Epidermal melanocyte (primary cell): Measurements from ENCODE around the gene CDH23.
"Not testable (repeated sequence)": the region's sequence is repeated elsewhere in the genome, so short reads cannot be mapped to it uniquely, and the experiment has no call there.

Experiments used
- DNase-seq: peaks from one replicate; pipeline ENCODE4 v3.0.0; 2011; ENCODE audit warnings: low spot score; ENCODE audit not compliant: insufficient read length

CDH23 gene

DNA sequence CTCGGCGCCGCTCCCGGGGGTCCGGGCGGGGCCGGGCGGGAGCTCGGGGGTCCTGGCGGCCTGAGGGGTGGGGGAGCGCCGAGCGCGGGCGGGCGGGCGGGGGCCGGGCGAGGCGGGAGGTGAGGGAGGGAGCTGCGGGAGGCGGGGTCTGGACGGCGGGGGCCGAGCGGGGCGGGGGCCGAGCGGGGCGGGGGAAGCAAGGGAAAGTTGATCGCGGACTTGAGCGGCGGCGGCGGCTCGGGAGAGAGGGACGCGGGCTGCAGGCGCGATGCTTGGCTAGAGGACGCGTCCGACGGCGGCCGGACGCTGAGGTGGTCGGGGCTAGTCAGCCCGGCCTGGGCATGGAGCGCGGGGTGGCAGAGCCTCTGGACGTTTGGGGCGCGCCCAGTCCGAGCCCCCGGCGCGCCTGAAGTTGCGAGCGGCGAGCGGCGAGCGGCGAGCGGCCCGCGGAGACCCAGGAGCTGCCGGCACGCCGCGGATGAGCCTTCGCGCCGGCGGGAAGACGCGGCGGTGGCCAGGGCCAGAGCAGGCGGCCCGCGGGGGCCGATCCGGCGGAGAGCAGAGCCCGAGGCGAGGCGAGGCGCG, at the start of gene CDH23:
Gene CDH23 (plus strand): TSS at position 210 of the 585 bp plus-strand sequence. CDS start 42,912 bp downstream, outside the sequence.
- no peak for DNase-seq

DNA sequence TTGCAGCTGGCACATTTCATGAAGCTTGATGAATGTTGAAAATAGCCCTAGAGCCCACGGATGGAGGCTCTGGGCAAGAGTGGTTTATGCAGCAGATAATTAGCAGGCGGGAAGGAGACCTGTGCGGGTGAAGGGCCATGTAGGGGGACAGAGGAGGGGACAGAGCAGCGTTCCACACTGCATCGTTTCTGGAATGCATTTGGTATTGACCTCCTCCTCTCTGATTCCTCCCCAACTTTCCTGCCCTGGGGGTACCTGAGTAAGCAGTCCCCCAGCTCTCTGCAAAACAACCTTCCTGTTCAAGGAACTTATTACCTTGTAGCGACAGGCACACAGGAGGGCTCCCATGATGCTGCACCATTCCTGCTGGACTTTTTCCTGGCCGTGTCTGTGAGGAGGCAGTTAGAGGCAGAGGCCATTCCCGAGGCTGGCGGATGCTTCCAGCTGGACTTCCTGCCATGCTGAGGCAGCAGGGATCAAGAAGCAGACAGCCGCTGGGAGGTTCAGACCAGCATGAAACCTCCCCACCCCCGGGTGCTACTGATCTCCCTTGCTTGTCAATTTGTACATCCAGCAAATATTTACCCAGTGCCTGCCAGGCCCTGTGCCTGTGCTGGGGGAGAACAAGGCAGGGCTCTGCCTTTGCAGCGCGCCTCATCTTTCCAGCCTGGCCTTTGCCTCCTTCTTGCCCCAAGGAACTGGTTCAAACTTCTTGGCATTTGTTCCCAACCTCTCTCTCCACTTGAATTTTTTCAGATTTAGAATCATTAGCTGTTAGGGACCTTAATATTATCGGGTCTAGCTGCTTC, 48.9 kb upstream of the CDH23 start:
- DNase-seq: no peak

DNA sequence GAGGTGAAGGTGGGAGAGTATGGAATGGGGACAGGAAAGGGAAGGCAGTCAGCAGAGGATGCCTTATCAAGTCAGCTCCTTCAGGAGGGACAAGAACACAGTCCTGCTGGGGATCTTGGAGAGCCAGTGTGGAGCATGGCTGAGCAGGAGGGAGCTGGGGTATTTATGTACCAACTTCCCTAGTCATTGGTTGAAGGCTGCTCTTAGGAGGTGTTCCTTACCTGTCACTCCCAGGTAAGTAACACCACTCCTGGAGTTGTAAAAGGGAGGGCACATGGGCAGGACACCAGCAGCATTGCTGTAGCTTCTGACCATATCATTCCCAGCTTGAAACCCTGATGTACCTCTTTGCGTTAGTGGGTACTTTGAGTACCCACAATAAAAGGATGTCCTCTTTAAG, 47.9 kb upstream of the CDH23 start:
- no peak for DNase-seq

DNA sequence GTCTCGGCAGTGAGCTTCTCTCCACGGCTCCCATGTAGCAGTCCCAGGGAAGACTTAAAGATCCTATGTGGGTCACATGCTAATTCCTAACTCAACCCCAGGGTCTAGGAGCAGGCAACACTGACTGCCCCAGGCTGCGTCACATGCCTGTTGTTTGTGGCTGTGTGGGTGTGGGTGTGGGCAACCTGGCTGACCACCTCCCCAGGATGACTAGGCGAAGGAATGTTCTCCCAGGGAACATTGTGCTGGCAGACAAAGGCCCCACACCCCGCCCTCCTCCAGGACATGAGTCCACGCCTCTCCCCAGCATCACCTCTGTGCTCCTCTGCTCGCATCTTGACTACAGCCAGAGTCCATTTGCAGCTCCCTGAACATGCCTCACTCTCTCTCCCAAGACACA, 47.3 kb upstream of the CDH23 start:
- DNase-seq: no peak

DNA sequence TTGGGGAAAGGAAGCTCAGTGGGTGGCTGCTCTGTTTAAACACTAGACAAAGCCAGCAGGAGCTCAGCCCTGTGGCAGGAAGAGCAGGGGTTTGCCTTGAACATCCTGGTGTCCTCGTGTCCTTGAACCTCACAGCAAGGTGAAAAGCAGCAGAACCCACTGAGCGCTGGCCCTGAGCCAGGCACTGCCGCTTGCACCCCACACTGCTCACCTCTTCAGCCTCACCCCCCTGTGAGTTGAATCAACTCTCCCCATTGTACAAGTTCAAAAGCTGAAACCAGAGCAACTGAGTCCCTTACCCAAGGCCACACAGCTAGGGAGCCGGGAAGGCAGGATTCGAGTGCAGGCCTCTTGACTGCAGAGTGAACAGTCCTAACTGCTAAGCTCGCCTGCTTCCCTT, 45.6 kb upstream of the CDH23 start:
- DNase-seq: no peak

DNA sequence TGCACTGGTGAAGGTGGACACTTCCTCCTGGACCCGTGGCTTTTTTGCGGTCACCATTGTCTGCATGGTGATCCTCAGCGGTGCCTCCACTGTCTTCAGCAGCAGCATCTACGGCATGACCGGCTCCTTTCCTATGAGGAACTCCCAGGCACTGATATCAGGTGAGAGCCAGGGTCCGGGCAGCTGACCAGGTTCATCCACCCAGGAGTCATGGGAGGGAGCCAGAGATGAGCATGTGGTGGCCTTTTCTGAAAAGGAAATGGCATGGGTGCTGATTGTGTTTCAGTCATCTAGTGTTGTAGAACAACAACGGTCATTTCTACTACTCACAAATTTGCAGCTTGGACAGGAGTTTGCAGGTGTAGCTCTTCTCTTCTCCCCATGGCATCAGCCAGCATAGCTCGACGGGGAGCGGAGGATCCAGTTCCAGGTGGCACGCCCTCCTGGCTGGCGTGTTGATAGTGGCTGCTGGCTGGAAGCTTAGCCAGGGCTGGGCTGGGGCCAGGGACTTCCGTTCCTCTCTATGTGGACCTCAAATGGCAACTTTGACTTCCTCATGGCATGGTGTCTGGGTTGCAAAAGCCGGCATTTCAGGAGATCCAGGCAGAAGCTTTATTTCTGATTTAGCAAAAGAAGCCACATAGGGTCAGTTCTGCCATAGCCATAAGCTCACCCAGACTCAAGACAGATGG, 44.9 kb upstream of the CDH23 start:
- DNase-seq: no peak

DNA sequence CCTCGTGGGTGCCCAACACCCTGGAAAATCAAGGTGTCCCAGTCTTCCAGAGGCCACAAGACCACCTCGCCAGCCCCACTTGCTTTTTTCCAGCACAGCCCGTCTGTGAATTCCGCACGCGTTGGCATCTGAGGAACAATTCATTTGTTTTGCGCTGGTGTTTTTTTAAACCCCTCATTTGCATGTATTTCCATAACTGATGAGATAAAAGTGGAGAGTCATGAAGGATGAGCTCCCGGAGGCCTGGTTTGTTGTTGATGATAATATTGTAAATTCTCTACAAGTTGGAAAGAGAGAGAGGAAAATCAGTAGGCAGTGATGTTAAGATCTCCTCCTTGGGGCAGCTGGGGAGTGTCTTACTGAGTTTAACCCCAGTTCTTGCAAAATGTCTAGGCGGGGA, 43.1 kb upstream of the CDH23 start:
- DNase-seq: no peak

DNA sequence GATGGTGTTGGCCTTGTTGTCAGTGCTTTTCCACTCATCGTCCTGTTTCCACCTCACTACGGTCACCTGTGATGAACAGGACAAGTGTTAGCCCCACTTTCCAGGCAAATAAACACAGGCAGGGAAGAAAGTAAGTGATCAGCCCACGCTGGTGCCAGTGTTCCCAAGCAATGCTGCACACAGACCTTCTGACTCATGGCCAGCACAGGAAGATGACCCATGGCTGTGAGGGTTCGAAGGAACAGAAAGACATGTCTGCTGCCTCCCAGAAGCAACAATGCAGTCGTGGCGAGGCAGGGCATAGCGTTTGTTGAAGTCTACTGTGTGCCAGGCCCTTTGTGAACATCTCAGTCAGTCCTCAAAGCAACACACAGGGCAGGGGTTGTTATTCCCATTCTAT, 41.9 kb upstream of the CDH23 start:
- DNase-seq: no peak

DNA sequence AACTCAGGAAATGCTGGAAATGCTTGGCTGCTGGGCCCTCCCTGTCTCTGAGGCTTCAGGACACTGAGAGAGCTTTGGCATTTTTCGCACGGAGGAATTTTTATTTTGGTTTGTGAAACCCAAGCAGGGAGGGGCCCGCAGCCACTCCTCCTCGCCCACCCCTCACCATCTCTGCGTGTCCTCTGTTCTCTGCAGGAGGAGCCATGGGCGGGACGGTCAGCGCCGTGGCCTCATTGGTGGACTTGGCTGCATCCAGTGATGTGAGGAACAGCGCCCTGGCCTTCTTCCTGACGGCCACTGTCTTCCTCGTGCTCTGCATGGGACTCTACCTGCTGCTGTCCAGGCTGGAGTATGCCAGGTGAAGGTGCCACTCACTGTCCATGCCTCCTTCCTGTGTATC, 40.8 kb upstream of the CDH23 start:
- DNase-seq: no peak

DNA sequence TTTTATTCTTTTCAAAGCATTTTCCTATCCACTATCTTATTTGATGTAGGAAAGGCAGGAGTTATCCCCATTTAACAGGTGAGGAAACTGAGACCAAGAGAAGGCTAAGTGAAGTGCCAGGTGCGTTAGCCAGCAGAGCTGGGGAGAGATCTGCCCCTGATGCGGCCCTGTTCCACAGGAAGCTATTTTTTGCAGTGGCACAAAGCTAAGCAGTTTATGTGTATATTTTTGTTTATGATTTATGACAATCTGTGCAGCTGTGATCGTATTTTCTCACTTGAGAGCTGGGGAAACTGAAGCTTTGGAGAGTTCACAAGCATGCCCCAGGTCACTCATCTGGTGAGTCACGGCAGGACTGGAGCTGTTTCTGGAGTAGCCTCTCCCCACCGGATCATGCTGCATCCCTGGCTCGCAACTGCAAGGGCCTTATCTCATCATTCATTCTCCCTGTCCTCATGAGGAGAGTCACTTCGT, 38.9 kb upstream of the CDH23 start:
- no peak for DNase-seq

DNA sequence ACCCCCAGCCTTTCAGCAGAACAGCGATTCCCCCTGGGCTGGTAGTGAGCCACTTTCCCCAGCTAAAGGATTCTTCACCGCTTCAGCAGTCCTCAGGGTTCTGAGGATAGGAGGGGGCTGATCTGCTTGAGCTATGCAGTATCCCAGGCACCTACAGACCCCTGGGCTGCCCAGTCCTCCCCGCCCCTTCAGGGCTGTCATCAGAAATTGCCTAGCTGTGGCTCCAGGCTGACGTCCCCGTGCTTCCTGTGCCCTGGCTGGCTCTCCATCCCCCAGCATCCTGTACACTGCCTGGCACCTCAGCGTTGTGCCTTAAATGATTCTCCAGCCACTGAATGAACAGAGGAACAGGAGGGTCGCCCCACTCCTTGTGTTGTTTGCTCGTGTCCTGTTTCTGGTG, 38.4 kb upstream of the CDH23 start:
- no peak for DNase-seq

DNA sequence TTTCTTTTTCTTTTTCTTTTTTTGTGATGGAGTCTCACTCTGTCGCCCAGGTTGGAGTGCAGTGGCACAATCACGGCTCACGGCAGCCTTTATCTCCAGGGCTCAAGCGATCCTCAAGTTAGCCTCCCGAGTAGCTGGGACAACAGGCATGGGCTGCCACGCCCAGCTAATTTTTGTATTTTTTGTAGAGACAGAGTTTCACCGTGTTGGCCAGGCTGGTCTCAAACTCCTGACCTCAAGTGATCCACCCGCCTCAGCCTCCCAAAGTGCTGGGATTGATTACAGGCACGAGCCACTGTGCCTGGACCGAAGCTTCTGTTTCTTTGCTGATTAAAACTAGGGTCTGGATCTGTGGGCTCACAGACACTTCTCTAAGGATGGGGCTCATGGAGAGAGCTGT, 37.8 kb upstream of the CDH23 start:
- not testable (repeated sequence) for DNase-seq

DNA sequence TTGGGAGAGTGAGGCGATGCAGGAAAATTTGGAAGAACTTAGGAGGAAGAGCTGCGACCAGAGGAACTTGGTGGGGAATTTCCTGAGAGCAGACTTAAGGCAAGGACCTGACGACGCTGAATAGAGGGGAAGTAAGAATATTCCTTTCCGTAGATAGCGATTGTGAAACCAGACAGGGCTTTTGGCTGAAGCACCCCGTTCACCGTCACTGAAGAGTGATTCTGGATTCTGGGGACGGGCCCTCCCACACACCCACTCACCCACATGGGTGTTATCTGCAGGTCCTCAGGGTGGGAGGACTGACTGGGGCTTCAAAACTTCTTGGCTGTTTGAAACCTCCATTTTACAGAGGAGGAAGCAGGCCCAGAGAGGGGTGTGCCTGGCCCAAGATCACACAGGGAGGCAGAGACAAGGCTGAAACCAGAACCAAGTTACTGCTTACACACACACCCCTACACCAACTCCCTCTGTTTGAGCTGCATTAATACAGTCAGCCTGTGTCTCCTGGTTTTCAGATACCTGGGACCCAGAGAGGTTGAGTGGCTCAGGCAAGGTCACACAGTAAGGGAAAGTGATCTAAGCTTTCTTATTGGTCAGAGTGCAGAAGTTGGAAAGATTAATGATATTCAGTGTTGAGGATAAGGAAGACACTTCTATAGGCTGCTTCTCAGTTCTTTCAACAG, 37.2 kb upstream of the CDH23 start:
- DNase-seq: no peak

DNA sequence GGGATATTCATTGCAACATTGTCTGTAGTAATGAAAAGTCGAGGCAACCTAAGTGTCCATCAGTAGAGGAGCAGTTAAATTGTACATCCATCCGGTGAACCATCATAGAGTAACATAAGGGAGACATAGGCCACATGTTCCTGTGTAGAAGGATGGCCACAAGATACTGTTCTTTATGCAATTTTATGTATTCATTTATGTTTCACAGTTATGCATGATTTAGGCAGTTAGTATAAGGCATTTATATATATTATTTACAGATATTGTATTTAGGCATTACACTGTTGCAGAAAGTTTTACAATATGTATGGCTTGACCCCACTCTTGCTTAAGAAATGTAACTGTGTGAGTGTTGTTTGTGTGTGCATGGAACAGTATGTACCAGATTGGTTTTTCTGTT, 36.0 kb upstream of the CDH23 start:
- DNase-seq: no peak

DNA sequence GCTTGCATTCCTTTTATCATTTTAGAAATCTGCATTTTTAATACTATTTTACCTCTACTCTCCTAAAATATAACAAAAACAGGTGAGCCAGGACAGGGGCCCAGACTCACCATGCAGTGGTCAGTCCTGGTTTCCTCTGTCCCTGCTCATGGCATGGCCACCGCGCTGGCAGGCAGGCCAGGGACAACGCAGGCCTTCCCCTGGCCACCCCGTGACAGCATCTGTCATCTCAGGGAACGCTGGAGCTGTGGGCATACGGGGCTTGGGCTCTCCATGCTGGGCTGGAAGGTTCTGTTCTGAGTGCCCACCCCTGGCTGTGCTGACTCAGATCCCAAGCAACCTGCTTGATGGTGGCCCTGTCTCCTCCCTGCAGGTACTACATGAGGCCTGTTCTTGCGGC, 35.1 kb upstream of the CDH23 start:
- no peak for DNase-seq

DNA sequence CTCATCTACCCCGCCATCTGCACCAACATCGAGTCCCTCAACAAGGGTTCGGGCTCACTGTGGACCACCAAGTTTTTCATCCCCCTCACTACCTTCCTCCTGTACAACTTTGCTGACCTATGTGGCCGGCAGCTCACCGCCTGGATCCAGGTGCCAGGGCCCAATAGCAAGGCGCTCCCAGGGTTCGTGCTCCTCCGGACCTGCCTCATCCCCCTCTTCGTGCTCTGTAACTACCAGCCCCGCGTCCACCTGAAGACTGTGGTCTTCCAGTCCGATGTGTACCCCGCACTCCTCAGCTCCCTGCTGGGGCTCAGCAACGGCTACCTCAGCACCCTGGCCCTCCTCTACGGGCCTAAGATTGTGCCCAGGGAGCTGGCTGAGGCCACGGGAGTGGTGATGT, 34.6 kb upstream of the CDH23 start:
- DNase-seq: no peak

DNA sequence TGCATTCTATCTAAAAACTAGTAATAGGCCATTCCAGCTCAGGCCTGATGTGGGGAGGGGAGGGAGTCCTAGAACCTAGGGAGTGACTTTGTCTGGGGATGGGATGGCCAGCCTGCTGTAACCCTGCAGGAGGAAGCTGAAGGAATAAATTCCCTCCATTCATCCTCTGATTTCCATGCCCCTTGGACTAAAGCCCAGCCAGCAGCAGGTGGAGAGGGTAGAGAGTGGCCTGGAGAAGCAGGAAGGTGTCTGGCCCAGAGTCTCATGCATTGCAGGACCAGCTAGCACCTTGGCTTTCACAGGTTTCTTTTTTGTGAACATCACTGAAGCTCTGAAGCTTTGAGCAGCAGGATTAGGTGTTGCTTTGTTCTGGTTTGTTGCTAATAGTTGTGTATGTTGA, 32.8 kb upstream of the CDH23 start:
- DNase-seq: no peak

DNA sequence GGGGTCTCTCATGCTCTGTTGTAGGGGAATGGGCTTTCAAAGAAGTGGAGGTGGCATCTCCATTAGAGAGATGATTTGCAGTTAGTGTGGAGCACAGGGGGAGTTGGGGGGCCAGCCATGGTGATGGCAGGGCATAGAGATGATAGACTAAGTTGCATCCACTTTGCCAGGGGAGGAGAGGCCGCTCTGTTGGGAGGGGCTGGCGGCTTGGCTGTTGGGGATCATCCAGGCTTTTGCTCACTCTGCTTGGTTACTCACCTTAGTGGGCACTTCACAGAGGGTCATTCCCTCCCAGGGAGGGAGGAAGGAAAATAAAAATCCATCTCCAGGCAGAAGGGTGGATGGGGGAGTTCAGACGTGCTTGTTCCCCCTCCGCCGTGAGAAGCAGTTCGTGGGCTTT, 31.4 kb upstream of the CDH23 start:
- no peak for DNase-seq

DNA sequence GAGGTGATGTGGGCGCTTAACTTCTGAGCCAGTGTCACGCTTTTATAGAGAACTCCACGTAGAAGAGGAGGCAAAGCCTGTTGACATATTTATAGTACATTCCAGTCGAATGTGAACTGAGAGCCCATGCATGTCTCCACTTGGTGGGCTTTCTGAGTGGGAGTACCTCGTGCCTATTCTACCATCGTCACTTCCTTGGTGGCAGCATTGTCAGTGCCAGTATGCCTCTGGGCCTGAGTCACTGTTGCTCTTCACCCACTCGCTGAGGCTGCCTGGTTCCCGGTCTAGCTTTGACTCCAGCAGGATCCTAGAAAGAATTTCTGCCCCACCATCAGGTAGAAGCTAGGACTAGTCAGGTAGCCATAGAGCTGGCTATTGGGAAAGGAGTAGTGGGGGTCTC, 30.0 kb upstream of the CDH23 start:
- DNase-seq: no peak

DNA sequence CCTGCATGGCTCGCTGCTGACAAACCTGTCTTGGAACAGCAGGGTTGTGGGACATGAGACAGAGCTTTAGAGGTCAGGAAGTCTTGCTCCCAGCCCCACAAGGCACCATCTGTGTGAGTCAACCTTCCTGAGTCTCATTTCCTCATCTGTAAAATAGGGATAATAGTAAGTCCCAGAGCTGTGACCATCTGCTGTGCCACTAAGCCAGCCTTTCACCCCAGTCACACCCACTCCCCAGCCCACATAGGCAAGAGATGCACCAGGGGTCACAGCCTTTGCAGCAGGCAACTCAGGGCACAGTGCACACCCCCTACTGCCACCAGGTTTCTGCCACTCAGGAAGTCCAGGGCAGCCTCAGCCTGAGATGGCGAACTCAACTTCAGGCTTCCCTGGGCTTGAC, 29.4 kb upstream of the CDH23 start:
- DNase-seq: no peak

DNA sequence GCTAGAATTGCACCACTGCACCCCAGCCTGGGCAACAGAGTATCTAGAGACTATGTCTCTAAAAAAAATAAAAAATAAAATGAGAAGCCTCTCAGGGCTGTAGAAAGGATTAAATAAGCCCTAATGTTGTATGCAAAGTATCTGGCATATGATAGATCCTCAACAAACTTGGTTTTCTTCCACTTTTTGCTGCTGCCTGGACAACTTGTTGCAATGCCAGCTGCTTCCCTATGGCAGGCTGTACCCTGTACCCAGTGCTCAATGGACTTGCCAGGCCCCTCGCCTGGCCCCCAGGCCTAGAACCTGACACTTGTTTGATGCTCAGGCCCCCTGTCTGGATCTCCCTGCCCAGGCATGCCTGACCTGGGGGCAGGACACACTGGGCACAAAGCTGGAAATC, 28.5 kb upstream of the CDH23 start:
- no peak for DNase-seq

DNA sequence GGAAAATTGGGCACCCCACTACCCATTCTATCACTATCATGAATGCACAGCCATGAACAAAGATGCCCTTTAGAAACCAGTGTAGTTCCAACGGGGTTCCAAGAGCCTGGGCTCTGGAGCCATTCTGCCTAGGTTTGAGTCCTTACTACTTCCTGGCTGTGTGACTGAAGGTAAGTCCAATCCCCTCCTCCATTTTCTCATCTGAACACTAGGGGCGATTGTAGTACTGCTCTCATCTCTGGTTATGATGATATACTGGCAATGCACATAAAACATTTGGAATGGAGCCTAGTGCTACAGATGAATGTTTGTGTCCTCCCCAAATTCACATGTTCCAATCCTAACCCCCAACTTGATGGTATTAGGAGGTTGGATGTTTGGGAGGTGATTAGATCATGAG, 28.1 kb upstream of the CDH23 start:
- DNase-seq: no peak
